Measurements from ENCODE around the gene AFG3L2.

AFG3L2 gene

GRCh38 chr18:12335503-12335902 lies 41.5 kb downstream of the AFG3L2 start:
- TF ChIP-seq FOXP2 (optimal IDR thresholded peaks at IDR 0.05; ENCODE audit: borderline replicate concordance, extremely low read depth, extremely low read length, insufficient read depth) (no peak), REST (IDR thresholded peaks at IDR 0.05; ENCODE audit: insufficient read depth in 1 of 2, low read depth in 2 of 2, low read length in 2 of 2) (no peak), POLR2AphosphoS5 (IDR thresholded peaks at IDR 0.05; ENCODE audit: low read depth, low read length) (no peak), SIN3A (IDR thresholded peaks at IDR 0.05; ENCODE audit: borderline replicate concordance, insufficient read depth, low read length) (no peak), TAF1 (IDR thresholded peaks at IDR 0.05; ENCODE audit: borderline replicate concordance, insufficient read depth, low read length) (no peak)

GRCh38 chr18:12334863-12335262 lies 42.2 kb downstream of the AFG3L2 start:
- TF ChIP-seq SIN3A (IDR thresholded peaks at IDR 0.05; ENCODE audit: borderline replicate concordance, insufficient read depth, low read length), result no peak

- no peak for TF ChIP-seq REST (IDR thresholded peaks at IDR 0.05; ENCODE audit: insufficient read depth in 1 of 2, low read depth in 2 of 2, low read length in 2 of 2)
- no peak for TF ChIP-seq FOXP2 (optimal IDR thresholded peaks at IDR 0.05; ENCODE audit: borderline replicate concordance, extremely low read depth, extremely low read length, insufficient read depth)
- no peak for TF ChIP-seq POLR2AphosphoS5 (IDR thresholded peaks at IDR 0.05; ENCODE audit: low read depth, low read length)
- no peak for TF ChIP-seq TAF1 (IDR thresholded peaks at IDR 0.05; ENCODE audit: borderline replicate concordance, insufficient read depth, low read length)
- no peak for TF ChIP-seq SIN3A (IDR thresholded peaks at IDR 0.05; ENCODE audit: borderline replicate concordance, insufficient read depth, low read length)
These were observed 42.6 kb downstream of the AFG3L2 start for GRCh38 chr18:12334366-12334808.

GRCh38 chr18:12333506-12334290 lies 43.3 kb downstream of the AFG3L2 start:
- TF ChIP-seq REST (IDR thresholded peaks at IDR 0.05; ENCODE audit: insufficient read depth in 1 of 2, low read depth in 2 of 2, low read length in 2 of 2) (no peak), POLR2AphosphoS5 (IDR thresholded peaks at IDR 0.05; ENCODE audit: low read depth, low read length) (no peak), TAF1 (IDR thresholded peaks at IDR 0.05; ENCODE audit: borderline replicate concordance, insufficient read depth, low read length) (no peak), FOXP2 (optimal IDR thresholded peaks at IDR 0.05; ENCODE audit: borderline replicate concordance, extremely low read depth, extremely low read length, insufficient read depth) (no peak), SIN3A (IDR thresholded peaks at IDR 0.05; ENCODE audit: borderline replicate concordance, insufficient read depth, low read length) (no peak)

- TF ChIP-seq TAF1 (IDR thresholded peaks at IDR 0.05; ENCODE audit: borderline replicate concordance, insufficient read depth, low read length) (no peak), POLR2AphosphoS5 (IDR thresholded peaks at IDR 0.05; ENCODE audit: low read depth, low read length) (no peak), REST (IDR thresholded peaks at IDR 0.05; ENCODE audit: insufficient read depth in 1 of 2, low read depth in 2 of 2, low read length in 2 of 2) (no peak), FOXP2 (optimal IDR thresholded peaks at IDR 0.05; ENCODE audit: borderline replicate concordance, extremely low read depth, extremely low read length, insufficient read depth) (no peak), SIN3A (IDR thresholded peaks at IDR 0.05; ENCODE audit: borderline replicate concordance, insufficient read depth, low read length) (no peak)
These were observed 46.3 kb downstream of the AFG3L2 start for GRCh38 chr18:12330766-12331165.

Data from PFSK-1 (cell line).